ENCODE data around the gene AZIN2.
A peak's percentile ranks its signal among the peaks of the same experiment; 100 is the strongest.

The AZIN2 gene

GRCh38 chr1:33093004-33093403 lies 12.1 kb downstream of the AZIN2 start:
- TF ChIP-seq CTCF (IDR thresholded peaks at IDR 0.05) = no peak

DNA sequence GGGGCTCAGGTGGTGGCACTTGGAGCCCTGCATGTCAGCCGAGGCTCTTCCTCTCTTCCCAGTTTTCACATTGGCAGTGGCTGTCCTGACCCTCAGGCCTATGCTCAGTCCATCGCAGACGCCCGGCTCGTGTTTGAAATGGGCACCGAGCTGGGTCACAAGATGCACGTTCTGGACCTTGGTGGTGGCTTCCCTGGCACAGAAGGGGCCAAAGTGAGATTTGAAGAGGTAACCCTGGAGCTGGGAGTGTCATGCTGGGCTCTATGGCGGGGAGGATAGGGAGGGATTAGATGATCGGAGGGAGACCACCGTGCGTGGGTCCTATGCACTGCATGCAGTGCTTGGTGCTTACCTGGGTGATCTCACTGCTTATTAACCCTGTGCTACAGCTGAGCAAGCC lies 13.5 kb downstream of the AZIN2 start:
- TF ChIP-seq CTCF (IDR thresholded peaks at IDR 0.05) = no peak

- peak; percentile 97 for TF ChIP-seq CTCF (IDR thresholded peaks at IDR 0.05)
Measured at GRCh38 chr1:33094971-33095604, 14.1 kb downstream of the AZIN2 start.

- TF ChIP-seq CTCF (IDR thresholded peaks at IDR 0.05) = no peak
Measured at GRCh38 chr1:33096363-33097005, 15.5 kb downstream of the AZIN2 start.

GRCh38 chr1:33097137-33097611 lies 16.2 kb downstream of the AZIN2 start:
- no peak for TF ChIP-seq CTCF (IDR thresholded peaks at IDR 0.05)

DNA sequence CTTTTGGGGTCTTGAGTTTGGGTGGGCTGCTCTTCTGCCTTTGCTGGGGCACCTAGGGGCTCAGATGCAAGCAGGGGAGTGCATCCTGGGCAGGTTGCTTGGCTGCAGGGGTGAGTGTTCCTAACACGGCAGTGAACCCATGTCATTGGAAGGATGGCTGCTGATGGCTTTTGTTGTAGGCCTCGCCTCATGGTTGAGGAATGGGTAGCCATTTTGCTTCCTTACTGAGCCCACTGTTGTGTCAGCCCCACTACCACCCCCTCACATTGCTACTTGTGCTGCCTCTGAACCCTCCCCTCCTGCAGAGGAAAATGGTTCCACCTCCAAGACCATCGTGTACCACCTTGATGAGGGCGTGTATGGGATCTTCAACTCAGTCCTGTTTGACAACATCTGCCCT lies 16.8 kb downstream of the AZIN2 start:
- no peak for TF ChIP-seq CTCF (IDR thresholded peaks at IDR 0.05)

DNA sequence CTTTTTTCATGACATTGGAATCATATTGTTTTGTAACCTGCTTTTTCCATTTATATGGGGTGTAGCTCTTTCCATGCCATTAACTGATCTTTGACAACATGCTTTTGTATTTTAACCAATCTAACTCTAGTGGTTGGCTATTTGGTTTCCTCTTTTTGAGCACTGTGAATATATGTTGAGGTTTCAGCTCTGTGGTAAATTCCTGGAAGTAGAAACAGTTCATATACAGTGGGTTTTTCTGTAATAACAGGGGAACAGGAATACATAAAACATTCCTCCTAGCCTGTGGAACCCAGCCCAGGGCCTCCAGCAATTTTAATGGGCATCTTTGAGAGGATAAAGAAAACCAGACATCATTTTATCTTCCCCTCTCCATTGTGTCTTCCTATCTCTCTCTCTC lies 17.4 kb downstream of the AZIN2 start:
- TF ChIP-seq CTCF (IDR thresholded peaks at IDR 0.05) = no peak

All from LNCAP (cell line).